ENCODE data around the gene TMEM204.

The TMEM204 gene

DNA sequence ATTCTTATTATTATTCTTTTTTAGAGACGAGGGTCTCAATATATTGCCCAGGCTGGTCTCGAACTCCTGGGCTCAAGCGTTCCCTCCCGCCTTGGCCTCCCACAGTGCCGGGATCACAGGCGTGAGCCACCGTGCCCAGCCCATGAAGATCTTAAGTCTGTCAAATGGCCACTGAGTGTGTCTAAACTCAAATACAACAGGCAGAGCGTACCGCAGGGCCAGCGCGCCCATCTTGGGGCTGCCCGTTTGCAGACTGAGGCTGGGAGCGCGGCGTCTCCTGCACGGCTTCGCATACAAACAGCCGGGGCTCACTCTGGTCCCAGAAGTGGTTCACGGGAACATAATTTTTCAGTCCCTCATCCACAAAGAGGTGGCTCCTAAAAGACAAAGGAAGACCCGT lies 30.3 kb downstream of the TMEM204 start:
- no peak overlapping the region for H3K4me3 ChIP-seq (ENCODE audit: low read depth, low read length)
- TF ChIP-seq, protein P1, sequence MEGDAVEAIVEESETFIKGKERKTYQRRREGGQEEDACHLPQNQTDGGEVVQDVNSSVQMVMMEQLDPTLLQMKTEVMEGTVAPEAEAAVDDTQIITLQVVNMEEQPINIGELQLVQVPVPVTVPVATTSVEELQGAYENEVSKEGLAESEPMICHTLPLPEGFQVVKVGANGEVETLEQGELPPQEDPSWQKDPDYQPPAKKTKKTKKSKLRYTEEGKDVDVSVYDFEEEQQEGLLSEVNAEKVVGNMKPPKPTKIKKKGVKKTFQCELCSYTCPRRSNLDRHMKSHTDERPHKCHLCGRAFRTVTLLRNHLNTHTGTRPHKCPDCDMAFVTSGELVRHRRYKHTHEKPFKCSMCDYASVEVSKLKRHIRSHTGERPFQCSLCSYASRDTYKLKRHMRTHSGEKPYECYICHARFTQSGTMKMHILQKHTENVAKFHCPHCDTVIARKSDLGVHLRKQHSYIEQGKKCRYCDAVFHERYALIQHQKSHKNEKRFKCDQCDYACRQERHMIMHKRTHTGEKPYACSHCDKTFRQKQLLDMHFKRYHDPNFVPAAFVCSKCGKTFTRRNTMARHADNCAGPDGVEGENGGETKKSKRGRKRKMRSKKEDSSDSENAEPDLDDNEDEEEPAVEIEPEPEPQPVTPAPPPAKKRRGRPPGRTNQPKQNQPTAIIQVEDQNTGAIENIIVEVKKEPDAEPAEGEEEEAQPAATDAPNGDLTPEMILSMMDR (IDR thresholded peaks at IDR 0.05; ENCODE audit: low read depth, low read length) = no peak
- in situ Hi-C loops (cut with HindIII; ENCODE audit: low sequenced_read_pairs) = no loop called here
- no peak for DNase-seq (ENCODE audit: low read depth, low spot score)

DNA sequence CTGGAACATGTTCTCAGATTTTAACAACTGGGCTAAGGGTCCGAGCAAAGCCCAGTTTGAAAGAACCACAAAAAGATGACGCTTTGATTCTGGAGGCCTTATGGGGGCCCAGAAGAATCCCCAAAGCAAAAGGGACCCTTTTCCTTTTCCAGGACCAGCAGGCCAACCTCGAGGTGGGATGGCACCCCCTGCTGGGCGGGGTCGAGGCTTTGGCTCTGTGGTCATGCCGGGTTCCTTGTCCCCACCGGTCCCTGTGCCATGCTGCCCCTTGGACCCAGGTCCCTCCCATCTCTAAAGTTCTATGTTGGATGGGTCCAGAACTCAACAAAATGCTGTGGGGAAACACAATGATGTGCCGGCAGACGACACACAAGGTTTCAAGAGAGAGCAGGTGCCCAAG lies 30.9 kb downstream of the TMEM204 start:
- TF ChIP-seq, protein P1 (IDR thresholded peaks at IDR 0.05; ENCODE audit: low read depth, low read length) = peak; percentile 17

DNA sequence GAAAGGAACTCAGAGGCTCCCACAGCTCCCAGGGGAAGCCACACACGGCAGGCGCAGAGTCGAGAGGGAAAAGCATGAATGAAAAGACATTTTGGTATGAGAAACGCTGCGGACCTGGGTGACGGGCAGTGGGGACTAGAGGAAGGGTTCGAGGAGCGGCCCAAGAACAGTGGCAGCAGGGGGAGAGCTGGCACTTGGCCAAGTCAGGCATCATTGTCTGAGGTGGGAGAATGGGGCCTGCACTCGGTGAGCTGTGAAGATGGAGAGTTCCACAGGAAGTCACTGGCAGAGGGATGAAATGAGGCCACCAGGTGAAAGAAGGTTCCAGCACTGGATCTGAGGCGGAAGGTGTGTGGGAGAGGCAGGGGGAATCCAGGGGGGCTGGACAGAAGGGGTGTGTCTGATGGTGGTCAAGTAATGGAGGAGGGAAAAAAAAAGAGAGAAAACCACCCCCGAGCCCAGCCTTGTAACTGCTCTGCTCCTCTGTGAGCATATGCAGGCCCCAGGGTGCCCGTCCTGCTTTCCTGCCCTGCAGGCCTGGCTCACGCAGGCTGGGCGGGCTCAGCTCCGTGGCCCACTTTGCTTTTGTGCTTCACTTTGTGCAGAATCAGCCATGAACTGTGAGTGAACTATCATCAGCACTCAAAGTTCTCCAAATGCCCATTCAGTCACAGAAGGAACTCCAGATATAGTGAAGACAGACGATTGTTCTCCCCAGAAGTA lies 31.8 kb downstream of the TMEM204 start:
- H3K4me3 ChIP-seq (ENCODE audit: low read depth, low read length) = no peak overlapping the region
- TF ChIP-seq, protein P1 (IDR thresholded peaks at IDR 0.05; ENCODE audit: low read depth, low read length) = no peak
- in situ Hi-C loops (cut with HindIII; ENCODE audit: low sequenced_read_pairs) = no loop called here
- DNase-seq (ENCODE audit: low read depth, low spot score) = peak; percentile 8

More for the DNA sequence above, 30.9 kb downstream of the TMEM204 start:
- in situ Hi-C loops (cut with HindIII; ENCODE audit: low sequenced_read_pairs) = no loop called here
- no peak overlapping the region for H3K4me3 ChIP-seq (ENCODE audit: low read depth, low read length)
- DNase-seq (ENCODE audit: low read depth, low spot score) = no peak

DNA sequence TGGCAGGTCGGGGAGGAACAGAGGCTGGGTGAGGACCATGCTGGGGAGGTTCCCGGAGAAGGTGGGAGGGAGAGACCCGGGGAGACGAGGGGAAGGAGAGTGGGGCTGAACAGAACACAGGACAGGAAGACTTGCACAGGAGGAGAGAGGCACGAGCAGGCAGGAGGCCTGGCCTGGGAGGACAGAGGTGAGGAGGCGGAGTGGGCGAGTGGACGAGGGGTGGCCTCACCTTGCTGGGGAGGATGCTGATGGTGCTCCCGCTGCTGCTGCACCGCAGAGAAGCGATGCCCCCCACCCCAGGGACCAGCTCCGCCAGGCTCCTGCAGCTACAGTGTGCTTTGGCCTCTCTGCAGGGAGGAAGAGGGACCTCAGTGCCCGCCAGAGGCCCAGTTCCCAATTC lies 34.5 kb downstream of the TMEM204 start:
- in situ Hi-C loops (cut with HindIII; ENCODE audit: low sequenced_read_pairs) = no loop called here
- no peak overlapping the region for H3K4me3 ChIP-seq (ENCODE audit: low read depth, low read length)
- TF ChIP-seq, protein P1 (IDR thresholded peaks at IDR 0.05; ENCODE audit: low read depth, low read length) = no peak
- no peak for DNase-seq (ENCODE audit: low read depth, low spot score)

DNA sequence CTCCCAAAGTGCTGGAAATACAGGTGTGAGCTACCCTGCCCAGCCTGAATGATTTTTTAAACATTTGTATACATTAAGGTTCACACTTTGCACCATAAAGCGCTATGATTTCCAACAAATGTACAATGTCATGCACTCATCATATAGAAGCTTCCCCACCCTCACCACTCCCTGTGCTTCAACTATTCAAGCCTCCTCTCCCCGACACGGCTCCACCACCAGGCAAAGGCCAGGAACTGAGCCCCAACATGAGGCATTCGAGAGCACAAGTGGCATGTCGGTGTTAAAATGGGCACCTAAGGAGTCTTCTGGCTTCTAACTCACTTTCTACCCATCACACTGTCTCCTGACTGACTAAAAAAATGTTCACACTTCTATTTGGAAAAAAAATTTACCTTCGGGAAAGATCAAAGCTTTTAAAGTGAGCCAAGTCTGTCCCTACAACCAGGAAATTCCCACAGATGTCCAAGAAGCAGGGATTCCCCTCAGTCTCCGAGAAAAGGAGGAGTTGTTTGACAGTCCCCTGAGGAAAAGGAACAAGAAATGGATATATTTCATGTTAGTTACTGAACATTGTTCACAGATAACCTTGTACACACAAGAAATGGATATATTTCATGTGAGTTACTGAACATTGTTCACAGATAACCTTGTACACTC lies 37.7 kb downstream of the TMEM204 start:
- DNase-seq (ENCODE audit: low read depth, low spot score) = no peak
- TF ChIP-seq, protein P1 (IDR thresholded peaks at IDR 0.05; ENCODE audit: low read depth, low read length) = no peak
- in situ Hi-C loops (cut with HindIII; ENCODE audit: low sequenced_read_pairs) = no loop called here

DNA sequence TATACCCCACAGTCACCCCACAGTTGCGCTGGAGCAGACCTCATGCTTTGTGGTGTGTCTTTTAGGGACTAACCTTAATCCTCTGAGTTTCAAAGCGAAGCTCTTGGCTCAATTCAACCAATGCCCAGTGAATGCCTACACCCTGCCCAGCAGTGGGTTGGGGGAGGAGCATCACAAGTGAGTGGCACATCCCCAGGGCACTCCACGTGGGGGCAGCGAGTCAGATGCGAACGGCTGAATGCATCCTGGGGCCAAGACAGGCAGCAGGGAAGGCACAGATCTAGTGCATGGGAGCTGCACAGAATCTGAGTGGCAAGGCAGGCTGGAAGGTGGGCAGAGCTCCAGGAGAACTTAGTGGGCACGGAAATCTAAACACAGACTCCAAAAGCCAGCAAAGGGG lies 39.2 kb downstream of the TMEM204 start:
- in situ Hi-C loops (cut with HindIII; ENCODE audit: low sequenced_read_pairs) = no loop called here
- DNase-seq (ENCODE audit: low read depth, low spot score) = no peak

More for the DNA sequence above, 37.7 kb downstream of the TMEM204 start:
- H3K4me3 ChIP-seq (ENCODE audit: low read depth, low read length) = no peak overlapping the region

More for the DNA sequence above, 39.2 kb downstream of the TMEM204 start:
- TF ChIP-seq, protein P1 (IDR thresholded peaks at IDR 0.05; ENCODE audit: low read depth, low read length) = no peak
- H3K4me3 ChIP-seq (ENCODE audit: low read depth, low read length) = no peak overlapping the region

Measured in astrocyte of the spinal cord (primary cell).